NCI-H1092 (cell line): ENCODE measurements around the gene OR5H2.
"Not testable (repeated sequence)": the region's sequence is repeated elsewhere in the genome, so short reads cannot be mapped to it uniquely, and the experiment has no call there.

Experiments
- DNase-seq: peaks from one replicate; lab custom pipeline; 2025; lab: John Stamatoyannopoulos, UW

Gene OR5H2

DNA sequence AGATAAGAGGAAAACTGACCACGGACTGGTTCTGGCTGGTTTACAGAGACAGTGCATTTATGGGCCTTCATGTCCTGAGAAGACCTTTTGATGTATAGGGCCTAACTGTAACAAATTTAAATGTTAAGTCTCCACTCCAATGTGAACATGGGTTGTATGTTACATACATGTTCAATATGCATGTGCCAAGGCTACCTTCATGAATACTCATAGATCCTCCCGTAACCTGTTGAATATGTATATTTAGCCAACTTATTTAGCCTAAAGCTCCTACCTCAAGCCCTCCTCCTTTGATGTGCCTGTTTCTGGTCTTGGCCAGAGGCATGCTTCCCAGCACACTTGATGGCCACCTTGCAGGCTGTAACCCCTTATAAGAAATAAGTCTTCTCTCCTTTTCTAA lies at the start of gene OR5H2:
TSS of gene OR5H2 (plus strand) at position 301 of the 400 bp plus-strand sequence. CDS start 398 bp downstream, outside the sequence.
- no peak for DNase-seq

DNA sequence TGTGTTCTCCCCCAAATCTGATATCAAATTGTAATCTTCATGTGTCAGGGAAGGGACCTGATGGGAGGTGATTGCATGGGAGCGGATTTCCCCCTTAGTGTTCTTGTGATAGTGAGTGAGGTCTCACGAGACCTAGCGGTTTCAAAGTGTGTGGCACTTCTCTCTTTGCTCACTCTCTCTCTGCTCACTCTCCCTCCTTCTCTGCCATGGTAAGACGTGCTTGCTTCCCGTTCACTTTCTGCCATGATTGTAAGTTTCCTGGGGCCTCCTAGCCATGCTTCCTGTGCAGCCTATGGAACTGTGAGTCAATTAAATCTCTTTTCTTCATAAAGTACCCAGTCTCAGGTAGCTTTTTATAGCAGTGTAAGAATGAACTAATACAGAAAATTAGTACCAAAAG lies 48.8 kb upstream of the OR5H2 start:
- DNase-seq: no peak

DNA sequence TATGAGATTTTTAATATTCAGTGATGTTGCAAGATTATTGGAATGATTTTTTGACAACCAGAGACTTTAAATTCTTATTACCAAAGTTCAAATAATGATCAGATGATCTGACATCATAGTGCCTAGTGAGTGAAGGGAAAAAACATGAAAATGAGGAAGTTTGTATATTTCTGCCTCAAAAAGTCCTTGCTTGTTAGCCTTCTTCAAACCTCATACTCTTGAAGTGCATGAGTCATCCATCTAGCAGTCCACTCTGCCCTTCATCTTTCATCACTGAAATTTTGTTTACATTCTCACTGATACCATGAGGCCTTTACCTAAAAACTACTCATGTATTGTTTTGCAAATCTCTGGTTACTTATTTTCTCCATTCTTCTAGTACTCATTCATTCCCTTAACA lies 42.2 kb upstream of the OR5H2 start:
- no peak for DNase-seq

DNA sequence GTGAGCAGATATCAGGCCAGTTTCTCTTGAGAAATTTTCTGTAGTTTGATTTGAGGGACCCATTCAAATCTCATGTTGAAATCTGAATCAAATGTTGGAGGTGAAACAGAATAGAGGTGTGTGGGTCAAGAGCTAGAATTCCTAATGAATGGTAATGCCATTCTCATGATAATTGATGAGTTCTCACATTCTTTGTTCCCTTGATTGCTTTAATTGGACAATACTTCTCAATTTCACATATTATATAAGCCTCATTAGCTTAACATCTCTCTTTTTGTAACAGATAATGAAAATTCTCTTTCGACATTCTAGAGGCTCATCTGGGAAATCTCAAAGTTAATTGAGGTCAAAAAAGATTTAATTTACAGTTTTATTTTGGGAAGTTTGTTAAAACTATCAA lies 40.1 kb upstream of the OR5H2 start:
- DNase-seq: no peak

DNA sequence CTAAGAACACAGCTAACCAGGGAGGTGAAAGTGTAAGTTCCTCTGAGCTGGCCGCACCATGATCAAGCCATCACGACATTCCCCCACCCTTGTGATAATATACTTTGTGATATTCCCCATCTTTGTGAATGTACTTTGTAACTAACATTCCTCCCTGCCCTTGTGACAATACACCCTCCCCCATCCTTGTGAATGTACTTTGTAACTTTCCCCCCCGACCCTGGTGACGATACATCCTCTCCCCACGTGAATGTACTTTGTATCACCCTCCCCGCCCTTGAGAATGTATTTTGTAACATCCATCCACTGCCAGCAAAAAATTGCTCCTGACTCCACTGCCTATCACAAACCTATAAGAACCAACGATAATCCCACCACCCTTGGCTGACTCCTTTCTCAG lies 38.5 kb upstream of the OR5H2 start:
- DNase-seq: no peak

DNA sequence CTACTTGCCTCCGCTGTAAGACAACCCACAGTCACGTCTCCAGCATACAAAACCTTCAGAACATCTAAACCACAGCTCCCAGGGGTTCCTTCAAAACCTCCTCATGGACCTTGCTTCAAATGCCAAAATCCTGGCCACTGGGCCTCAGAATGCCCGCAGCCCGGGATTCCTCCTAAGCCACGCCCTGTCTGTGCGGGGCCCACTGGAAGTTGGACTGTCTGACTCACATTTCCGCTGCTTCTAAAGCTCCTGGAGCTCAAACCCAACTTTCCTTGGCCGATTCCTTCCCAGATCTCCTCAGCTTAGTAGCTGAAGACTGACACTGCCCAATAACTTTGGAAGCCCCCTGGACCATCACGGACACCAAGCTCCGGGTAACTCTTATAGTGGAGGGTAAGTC lies 36.2 kb upstream of the OR5H2 start:
- no peak for DNase-seq

DNA sequence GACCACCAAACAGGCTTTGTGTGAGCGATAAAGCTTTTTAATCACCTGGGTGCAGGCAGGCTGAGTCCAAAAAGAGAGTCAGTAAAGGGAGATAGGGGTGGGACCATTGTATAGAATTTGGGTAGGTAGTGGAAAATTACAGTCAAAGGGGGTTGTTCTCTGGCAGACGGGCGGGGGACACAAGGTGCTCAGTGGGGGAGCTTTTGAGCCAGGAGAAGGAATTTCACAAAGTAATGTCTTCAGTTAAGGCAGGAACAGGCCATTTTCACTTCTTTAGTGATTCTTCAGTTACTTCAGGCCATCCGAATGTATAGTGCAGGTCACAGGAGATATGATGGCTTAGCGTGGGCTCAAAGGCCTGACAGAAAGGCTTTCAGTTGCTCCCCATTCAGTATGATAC lies 26.3 kb upstream of the OR5H2 start:
- DNase-seq: not testable (repeated sequence)

DNA sequence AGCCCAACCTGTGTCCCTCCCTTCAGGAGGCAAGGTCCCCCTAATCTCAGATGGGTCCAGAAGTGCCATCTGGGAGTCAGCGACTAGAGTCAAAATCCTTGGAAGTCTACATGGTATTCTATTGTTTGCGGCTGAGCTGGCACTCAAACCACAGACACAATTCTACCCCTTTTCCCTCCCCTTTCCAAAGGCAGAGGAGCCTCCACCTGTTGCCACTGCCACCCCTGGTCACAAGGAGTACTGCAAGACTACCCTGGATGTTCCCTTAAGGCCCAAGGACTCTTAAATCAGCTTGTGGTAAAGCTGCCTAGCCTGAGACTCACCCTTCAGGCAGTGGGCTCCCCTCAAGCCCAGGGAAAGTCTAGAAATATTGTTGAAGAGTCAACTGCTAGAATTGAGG lies 22.6 kb upstream of the OR5H2 start:
- no peak for DNase-seq

DNA sequence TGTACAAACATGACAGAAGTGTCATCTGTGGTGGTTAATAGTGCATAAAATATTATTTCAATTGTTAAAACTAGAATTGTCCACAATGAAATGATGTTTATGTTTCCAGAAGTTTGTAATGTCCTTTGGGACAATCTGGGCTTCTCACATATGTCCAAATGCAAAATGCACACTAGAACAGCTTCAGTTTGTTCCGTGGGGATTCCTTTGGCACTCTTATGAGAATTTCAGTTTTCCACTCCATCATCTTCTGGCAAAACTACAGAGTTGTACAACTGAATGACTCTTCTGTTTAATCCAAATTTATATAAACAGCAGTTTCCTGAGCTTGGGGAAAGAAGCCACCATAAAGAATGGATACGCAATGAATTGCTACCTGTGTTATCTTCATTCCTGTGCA lies 20.3 kb upstream of the OR5H2 start:
- DNase-seq: no peak

DNA sequence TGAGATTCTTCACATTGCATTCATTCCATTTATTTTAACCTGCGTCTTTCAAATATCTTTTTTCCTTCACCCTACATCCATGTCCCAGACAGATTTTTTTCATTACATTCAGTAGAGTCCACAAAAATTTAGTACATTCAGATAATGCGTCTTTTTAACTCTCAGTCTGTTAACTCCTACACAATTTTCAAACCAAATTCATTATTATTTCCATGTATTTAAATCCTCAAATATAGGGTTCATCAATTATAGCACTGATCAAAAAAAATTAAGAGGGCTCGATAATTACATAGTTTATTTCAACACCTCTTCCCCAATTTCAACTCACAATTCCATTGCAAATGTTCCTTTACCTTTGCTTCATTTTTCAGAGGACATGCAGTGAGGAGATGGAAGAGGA lies 18.4 kb upstream of the OR5H2 start, which contains the start of gene OR5H6:
TSS of gene OR5H6 (plus strand) at position 301 of the 400 bp plus-strand sequence. CDS start at position 390, 89 bp downstream.
- DNase-seq: no peak

DNA sequence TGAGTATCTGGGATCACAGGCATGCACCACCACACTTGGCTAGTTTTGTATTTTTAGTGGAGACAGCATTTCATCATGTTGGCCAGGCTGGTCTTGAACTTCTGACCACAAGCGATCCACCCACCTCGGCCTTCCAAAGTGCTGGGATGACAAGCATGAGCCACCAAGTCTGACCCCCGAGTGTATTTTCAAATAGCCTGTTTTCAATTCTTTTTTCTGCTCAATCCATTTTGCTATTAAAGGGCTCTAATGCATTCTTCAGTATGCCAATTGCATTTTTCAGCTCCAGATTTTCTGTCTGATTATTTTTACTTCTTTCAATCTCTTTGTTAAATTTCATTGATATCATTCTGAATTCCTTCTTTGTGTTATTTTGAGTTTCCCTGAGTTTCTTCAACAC lies 12.5 kb upstream of the OR5H2 start:
- DNase-seq: no peak

DNA sequence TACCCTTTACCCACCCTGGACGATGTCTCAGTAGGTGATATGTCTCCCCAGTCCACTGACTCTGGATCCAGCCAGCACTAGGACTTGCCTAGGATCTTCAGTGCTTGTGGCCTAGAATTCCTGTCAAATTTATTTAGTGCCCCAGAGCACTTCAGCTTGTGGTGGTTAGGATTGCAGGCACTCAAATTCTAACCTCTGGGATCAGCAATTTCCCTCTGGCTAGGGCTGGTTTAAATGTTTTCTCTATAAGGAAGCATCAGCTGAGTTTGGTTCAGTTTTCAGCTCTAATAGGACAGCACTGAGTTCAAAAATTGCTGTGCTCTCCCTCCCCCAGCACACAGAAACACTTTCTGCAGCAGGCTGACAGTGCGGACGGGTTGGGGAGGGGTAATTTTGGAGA lies 10.2 kb upstream of the OR5H2 start:
- no peak for DNase-seq

DNA sequence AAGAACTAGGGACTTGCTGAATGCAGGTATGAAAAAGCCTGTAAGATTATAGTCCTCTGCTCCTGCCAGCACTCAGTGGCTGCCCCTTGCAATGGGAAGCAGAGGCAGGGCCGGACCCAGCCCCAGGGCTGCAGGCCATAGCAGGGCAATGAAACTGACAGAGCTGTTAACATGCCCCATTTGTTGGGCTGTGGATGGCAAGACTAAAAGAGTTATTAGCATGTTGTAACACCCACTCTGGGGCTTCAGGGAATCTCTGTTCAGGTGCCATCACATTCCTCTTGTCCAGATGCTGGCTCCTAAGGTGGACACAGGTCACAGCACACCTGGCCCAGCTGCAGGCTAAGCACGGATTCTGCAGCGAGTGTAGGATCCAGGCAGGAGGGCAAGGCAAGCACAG lies 7.4 kb upstream of the OR5H2 start:
- no peak for DNase-seq

DNA sequence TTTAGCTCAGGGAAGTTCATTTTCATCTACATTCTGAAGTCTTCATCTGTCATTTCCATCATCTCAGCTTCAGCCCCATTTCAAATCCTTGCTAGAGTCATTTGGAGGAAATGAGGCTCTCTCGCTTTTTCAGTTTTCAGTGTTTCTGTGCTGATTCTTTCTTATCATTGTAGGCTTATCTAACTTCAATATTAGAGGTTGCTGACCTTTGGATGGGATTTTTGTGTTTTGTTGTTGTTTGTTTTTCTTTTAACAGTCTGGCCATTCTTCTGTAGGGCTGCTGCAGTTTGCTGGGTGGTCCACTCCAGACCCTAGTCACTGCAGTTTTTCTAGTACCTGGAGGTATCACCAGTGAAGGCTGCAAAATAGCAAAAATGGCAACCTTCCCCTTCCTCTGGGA lies 8.6 kb downstream of the OR5H2 start:
- no peak for DNase-seq

DNA sequence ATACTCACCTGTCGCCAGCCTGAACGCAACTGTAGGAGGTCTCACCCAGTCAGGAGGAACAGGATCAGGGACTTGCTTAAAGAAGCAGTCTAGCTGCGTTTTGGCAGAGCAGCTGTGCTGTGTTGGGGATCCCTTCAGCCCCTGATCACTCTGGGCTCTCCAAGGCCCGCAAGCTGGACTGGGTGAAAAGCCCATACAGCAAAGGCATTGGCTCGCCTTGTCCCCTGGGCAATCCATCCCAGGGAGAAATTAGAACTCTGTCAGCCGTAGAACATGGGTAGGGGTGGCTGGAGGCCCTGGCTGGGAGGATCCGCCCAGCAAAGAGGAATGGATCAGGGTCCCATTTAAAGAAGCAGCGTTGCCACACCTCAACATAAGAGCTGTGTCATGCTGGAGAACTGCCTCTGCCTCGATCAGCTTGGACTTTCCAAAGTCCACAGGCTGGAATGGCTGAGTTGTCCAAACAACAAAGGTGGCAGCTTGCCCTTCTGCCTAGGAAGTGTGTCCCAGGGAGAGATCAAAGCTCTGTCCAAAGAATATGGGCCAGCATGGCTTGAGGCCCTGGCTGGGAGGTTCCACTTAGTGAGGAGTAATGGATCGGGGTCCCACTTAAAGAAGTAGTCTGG lies 9.1 kb downstream of the OR5H2 start:
- no peak for DNase-seq

DNA sequence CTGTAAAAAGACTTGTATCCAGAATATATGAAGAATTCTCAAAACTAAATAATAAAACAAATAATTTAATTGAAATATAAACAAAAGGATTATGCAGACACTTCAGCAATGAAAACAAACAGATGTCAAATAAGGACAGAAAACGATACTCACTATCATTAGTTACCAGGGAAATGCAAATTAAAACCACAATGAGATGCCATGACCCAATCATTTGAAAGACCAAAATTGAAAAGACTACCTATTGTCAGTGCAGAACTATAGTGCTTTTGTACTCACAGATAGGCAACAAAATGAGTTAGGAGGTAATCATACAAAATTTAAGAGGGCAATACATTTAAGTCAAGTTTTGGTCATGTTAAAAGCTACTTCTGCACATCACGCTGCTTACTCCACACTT lies 39.8 kb downstream of the OR5H2 start:
- DNase-seq: no peak

DNA sequence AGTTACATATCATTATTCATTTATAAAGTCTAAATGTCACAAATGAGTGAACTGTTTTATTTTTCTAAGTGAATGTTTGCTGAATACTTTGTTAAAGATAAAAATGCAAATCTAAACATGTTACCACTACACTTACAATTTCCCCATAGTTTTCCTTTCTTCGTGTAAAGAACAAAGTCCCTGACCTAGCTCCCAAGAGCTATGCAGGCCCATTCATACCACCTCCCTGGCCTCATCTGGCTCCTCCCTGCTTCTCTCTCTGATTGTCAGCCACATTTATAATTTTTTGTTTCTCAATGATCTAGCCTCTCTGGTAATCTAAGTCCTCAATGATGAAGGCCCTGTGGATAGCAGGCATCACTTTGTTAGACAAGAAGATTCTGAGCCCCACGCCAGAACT lies 40.4 kb downstream of the OR5H2 start:
- DNase-seq: no peak

DNA sequence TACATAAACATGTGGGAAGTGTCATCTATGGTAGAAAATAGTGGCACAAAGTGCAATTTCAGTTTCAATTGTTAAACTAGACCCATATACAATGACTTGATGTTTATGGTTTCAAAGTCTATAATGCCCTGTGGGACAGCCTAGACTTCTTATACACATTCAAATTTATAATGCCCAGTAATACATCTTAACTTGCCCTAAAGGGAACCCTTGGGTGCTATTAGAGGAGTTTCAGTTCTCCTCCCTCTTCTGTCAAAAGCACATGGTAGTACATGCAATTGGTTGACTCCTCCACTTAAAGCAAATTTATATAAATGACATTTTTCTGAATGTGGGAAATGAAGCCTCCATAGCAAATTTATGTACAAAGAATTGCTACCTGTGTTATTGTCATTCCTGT lies 41.1 kb downstream of the OR5H2 start:
- no peak for DNase-seq

DNA sequence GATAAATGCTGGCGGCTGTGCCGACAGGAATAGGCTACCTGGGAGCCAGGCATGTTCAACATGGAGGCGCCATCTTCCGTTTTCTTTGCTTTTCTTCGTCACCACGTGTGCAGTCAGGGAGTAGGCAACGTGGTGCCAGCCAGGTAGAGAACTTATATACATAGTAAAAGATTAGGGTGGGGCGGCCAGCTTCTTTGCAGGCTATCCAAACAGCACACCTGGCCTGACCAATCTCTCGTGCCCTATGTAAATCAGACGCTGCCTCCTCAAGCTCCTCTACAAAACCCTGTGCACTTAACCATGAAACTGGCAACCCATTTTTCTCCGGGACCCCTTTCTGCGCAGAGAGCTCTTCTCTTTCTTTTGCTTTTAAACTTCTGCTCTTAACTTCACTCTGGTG lies 42.8 kb downstream of the OR5H2 start:
- DNase-seq: no peak

DNA sequence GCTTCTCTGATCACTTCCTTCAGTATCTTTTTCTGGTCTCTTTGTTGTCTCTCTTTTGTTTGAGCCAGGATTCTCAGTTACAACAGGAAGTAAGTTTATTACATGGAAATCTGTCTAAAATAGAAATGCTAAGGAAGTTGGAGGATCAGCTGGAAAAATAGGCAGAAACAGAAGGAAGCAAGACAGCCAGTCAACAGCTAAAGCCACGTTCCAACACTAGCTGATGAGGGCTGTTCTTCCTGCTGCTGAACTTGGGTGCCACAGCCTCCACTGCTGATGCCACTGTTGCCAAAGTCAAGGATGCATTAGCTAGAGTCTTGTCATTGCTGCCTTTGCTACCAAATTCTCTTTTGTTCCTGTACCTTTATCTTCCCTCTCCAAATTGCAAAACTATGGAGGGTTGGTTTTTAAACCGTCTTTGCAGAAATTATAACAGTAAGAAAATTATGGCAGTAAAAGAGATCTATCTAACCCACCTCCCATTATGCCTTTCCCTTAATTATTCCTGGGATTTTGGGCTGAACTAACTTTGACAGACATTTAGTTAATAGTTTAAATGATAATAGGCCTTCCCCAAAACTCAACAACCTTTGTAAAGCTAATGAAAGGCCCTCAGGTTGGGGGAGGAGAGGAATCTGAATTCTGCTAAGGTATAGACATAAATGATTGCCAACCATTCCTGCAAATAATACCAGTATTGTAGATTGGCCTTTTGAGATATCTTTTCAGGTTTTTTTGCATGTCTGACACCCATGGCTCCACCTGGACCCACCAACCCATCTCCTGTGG lies 44.0 kb downstream of the OR5H2 start:
- no peak for DNase-seq

DNA sequence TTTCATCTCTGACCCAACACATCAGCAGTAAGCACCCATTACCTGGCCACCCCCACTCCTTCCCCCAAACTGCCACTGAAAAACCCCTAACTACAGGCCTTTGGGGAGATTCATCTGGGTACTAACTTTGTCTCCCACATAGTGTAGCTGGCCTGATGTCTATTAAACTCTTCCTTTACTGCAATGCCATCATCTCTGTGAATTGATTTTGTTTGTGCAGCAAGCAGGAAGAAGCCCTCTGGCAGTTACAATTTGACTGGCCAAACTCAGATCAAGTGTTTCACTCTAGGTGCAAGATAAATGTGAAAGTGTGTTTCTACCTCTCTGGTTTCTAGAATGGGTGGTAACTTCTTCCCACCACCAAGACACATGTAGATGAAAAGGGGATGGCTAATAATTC lies 44.6 kb downstream of the OR5H2 start:
- DNase-seq: no peak

DNA sequence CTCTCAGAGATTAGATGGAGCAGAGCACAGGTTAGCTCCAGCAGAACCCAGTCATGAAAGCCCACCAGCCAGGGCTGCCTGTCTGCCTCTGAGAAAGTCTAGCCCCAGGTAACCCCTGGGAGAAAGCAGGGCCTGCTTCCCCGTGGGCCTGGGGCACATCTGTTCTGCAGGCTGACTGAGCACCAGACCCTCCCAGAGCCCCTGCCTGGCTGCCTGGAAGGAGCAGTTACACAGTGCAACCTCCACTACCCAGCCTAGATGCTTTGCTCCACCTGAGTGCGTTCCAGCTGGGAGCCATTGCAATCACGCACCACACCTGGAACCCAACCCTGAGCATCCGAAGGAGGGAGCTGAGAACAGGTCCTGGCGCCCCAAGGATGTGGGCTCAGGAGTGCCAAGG lies 46.6 kb downstream of the OR5H2 start:
- DNase-seq: no peak

DNA sequence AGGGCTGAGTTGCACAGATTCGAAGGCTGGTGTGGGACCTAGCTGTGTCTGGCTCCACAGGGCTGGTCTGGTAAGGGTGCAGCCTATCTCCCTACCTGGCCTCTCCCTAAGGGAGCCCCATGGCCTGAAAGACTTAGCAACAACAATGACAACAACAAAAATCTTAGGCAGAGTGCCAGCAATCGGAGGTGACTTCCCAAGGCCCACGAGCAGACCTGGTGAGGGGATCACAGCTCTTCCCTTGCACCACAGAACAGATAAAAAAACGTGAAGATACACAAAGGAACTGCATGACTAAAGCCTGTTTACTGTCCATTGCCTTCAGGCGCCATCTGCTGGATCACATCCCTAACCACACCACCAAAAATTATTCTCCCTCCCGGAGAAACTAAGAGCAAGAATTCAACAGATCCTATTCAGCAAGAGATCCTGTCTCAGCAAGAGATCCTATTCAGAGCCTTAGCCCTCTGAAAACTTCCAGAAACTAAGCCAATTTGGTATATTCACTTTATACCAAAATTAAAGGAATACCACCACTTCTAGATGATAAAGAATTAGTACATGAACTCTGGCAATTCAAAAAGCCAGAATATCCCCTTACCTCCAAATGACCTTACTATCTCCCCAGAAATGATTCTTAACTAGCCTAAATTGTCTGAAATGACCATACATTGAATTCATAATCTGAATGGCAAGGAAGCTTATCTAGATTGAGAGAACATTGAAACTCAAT lies 47.3 kb downstream of the OR5H2 start:
- DNase-seq: peak; percentile 41
